Activated CD4-positive, alpha-beta memory T cell treated with anti-CD3 and anti-CD28 coated beads, Interleukin-2, amount 10 ng/mL, durations not matched to agents 7 days and 5 days (primary cell): ENCODE measurements around the gene GFM1. TPM values are rescaled to one million over a fixed set of nuclear protein-coding genes. Genes with fewer than 3 reads are reported as not detected.
"Not testable (repeated sequence)": the region's sequence is repeated elsewhere in the genome, so short reads cannot be mapped to it uniquely, and the experiment has no call there.

Experiments used
- CTCF ChIA-PET: fragments of 350-600 bp; sonication (Branson Sonifier 250); formaldehyde crosslinking; loops from one replicate; lab custom pipeline; 2021; ENCODE audit warnings: antibody characterized with exemption, inconsistent platforms; lab: Charles Lee
- POLR2A ChIA-PET: fragments of 350-600 bp; sonication (Branson Sonifier 250); formaldehyde crosslinking; loops from one replicate; lab custom pipeline; 2021; ENCODE audit warnings: antibody characterized with exemption; lab: Charles Lee
- DNase-seq: peaks from one replicate; pipeline ENCODE4 v3.0.0-alpha.2; 2020
- H3K27ac Mint-ChIP-seq: one replicate; pipeline ENCODE4 v1.8.0; 2021; ENCODE audit warnings: mild to moderate bottlenecking, mixed read lengths
- H3K27me3 Mint-ChIP-seq: one replicate; pipeline ENCODE4 v1.8.0; 2021; ENCODE audit warnings: mixed read lengths
- H3K36me3 Mint-ChIP-seq: one replicate; pipeline ENCODE4 v1.8.0; 2021; ENCODE audit warnings: low read depth, mixed read lengths
- H3K4me1 Mint-ChIP-seq: one replicate; pipeline ENCODE4 v1.8.0; 2021; ENCODE audit warnings: mixed read lengths
- H3K4me3 Mint-ChIP-seq: one replicate; pipeline ENCODE4 v1.8.0; 2021; ENCODE audit warnings: mild to moderate bottlenecking, mixed read lengths
- H3K9me3 Mint-ChIP-seq: one replicate; pipeline ENCODE4 v1.8.0; 2021; ENCODE audit warnings: mixed read lengths
- total RNA-seq, 2 experiments: library from RNA; stranded (reverse); gene quantifications; one replicate each; pipeline ENCODE4 v1.2.3, GENCODE V29; 2021

Gene GFM1
- total RNA-seq, 2 experiments from 2014 or later: 32.4 TPM

DNA sequence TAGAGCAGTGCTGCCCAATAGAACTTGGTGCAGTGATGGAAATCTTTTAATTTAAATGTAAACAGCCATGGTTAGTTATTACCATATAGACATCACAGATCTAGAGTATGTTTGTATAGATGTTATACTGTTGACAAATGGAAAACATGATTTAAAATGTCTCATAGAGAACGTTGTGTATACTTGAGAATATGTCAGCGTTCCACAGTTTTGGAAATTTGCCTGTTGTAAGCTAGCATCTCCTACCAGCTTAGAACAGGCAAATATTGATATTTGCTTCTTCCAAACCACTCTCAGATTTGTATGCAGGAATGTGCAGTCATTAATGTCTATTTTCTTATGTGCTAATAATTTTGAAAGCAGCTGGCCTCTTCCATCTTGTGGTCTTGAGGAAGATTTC, 36.5 kb downstream of the GFM1 start:
- no peak overlapping the region for H3K4me3 Mint-ChIP-seq
- peaks cover 8% of the 10 kb centered on the region for H3K36me3 Mint-ChIP-seq
- no peaks in the 10 kb centered on the region for H3K9me3 Mint-ChIP-seq
- no peaks in the 10 kb centered on the region for H3K27me3 Mint-ChIP-seq
- H3K4me1 Mint-ChIP-seq: peaks cover 5% of the 10 kb centered on the region
- POLR2A ChIA-PET: no interaction called here
- no peak overlapping the region for H3K27ac Mint-ChIP-seq
- CTCF ChIA-PET: no interaction called here
- DNase-seq: no peak

DNA sequence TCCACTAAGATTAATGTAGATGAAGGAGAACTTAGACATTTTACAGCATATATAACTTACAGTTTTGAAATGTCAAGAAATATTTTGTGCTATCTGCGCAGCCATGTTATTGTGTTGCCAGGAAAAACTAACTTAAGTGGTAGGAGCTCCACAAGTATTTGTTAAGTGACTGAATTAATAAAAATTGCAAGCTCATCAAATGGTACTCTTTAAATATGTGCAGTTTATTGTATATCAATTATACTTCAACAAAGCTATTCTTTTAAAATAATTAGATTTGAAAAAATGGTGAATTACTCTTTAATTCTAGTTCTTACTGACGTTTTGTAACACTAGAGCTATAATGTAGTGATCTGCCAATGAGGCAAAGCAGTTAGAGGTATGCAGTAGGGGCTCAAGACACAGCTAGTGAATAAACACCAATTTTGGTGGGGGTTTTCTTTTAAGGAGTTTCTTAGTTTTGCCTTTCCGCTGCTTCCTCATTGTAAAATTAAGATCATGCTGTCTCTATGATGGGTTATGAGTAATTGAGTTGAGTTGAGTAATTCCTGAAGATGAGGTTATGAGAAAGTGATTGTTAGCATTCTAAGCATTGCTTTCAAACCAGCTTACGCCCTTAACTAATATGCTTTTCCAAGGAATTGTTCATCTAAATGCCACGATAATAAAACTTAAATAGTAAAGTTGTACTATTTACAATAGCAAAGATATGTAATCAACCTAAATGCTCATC, 39.1 kb downstream of the GFM1 start:
- POLR2A ChIA-PET: interaction anchor here (1.4 kb wide), 1 partner anchor 11 kb away, joined by 4 read pairs; the partner anchor contains the start of gene LXN

DNA sequence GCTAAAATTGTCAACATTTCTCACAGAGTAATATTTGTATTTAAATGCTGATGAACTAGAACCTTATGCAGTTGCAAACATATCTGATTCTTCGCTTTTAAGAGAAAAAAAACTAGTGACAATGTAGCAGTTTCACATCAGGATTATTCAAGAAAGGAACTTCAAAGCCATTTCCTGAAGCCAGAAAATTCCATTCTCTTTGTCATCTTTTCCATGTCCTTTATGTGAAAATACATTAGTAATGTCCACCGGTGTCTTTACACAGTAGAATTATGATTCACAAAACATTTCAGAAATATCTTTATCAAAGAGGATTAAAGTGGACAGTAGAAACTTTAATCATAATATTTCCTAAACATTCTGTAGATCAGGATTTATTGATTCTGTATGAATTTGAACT, 40.8 kb downstream of the GFM1 start:
- Mint-ChIP-seq H3K9me3 (no peaks in the 10 kb centered on the region), H3K4me3 (no peak overlapping the region), H3K27me3 (no peaks in the 10 kb centered on the region), H3K36me3 (peaks cover 10% of the 10 kb centered on the region), H3K27ac (no peak overlapping the region), H3K4me1 (peaks cover 2% of the 10 kb centered on the region)
- CTCF ChIA-PET: interaction anchor here (1.1 kb wide), 1 partner anchor 41 kb away, joined by 6 read pairs; the partner anchor contains the start of gene GFM1
- no peak for DNase-seq
- POLR2A ChIA-PET: no interaction called here

More for the DNA sequence above, 39.1 kb downstream of the GFM1 start:
- H3K27me3 Mint-ChIP-seq: no peaks in the 10 kb centered on the region
- no peaks in the 10 kb centered on the region for H3K9me3 Mint-ChIP-seq
- no peak overlapping the region for H3K27ac Mint-ChIP-seq
- H3K4me3 Mint-ChIP-seq: no peak overlapping the region
- CTCF ChIA-PET: interaction anchor here (0.6 to 1.1 kb wide), 2 partner anchors 24 to 95 kb away, joined by 4 to 6 read pairs; no protein-coding TSS in a partner anchor
- H3K36me3 Mint-ChIP-seq: peaks cover 8% of the 10 kb centered on the region
- peaks cover 5% of the 10 kb centered on the region for H3K4me1 Mint-ChIP-seq
- DNase-seq: no peak

DNA sequence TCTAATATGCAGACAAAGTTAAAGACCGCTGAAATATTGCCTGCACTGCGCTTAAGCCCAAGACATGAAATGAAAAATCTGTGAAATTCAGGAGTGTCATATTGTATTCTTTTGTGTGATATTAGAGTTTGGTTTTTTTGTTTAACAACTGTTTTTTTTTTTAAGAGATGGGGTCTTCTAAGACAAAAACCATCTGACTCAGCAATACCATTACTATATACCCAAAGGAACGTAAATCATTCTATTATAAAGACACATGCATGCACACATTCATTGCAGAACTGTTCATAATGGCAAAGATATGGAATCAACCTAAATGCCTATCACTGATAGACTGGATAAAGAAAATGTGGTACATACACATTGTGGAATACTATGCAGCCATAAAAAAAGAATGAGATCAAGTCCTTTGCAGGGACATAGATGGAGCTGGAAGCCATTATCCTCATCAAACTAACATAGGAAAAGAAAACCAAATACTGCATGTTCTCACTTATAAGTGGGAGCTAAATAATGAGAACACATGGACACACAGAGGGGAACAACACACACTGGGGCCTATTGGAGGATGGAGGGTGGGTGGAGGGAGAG, 49.6 kb downstream of the GFM1 start:
- H3K9me3 Mint-ChIP-seq, H3K4me1 Mint-ChIP-seq, H3K27ac Mint-ChIP-seq, H3K4me3 Mint-ChIP-seq, H3K27me3 Mint-ChIP-seq, POLR2A ChIA-PET, DNase-seq: not testable (repeated sequence)
- CTCF ChIA-PET: interaction anchor here (1.2 to 1.5 kb wide), 2 partner anchors 10 to 34 kb away, joined by 3 read pairs; no protein-coding TSS in a partner anchor
- peaks cover 33% of the 10 kb centered on the region for H3K36me3 Mint-ChIP-seq

DNA sequence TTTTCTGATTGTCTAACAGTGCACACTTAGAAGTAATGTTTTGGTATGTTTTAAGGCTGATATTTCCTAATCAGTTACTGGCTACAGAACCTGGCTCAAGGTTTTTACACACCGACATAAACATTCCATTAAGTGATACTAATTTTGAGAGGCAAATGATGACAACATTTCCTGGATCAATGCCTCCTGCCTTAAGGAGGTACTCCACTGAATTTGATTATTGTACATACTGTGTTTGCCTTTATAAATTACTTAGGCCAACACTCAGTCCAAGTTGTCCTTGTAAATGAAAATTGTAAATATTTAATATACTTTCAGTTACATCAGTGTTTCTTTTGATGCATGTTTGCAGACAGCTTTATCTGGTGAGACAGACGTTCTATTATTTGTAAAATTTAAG, 52.3 kb downstream of the GFM1 start:
- DNase-seq: no peak
- Mint-ChIP-seq H3K9me3 (no peaks in the 10 kb centered on the region), H3K36me3 (peaks cover 24% of the 10 kb centered on the region), H3K4me3 (no peak overlapping the region), H3K27me3 (no peaks in the 10 kb centered on the region), H3K27ac (no peak overlapping the region), H3K4me1 (no peaks in the 10 kb centered on the region)
- POLR2A ChIA-PET: no interaction called here
- CTCF ChIA-PET: interaction anchor here (1.2 kb wide), 1 partner anchor 32 kb away, joined by 5 read pairs; no protein-coding TSS in a partner anchor

DNA sequence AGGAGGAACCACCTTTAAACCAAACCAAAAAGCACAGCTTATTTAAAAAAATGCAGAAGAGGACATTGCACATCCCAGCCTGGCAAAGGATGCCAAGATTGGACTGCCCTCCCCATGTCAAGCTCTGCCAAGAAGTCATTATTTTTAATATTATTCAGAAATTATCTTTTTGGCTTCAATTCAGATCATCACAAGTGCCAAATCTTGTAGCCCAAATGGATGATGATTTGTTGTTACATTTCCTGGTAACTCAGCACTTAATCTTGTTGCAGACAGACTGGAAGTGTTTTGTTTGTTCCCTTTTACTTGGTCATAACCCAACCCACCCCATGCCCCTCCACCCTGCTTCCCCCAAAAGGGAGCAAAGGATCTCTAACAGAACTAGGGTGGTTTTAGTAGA, 56.2 kb downstream of the GFM1 start:
- Mint-ChIP-seq H3K4me1 (no peaks in the 10 kb centered on the region), H3K27me3 (no peaks in the 10 kb centered on the region), H3K4me3 (no peak overlapping the region), H3K27ac (no peak overlapping the region), H3K36me3 (peaks cover 10% of the 10 kb centered on the region), H3K9me3 (no peaks in the 10 kb centered on the region)
- DNase-seq: no peak
- ChIA-PET POLR2A (no interaction called here), CTCF (interaction anchor here (1.4 kb wide), 1 partner anchor 41 kb away, joined by 3 read pairs; no protein-coding TSS in a partner anchor)

DNA sequence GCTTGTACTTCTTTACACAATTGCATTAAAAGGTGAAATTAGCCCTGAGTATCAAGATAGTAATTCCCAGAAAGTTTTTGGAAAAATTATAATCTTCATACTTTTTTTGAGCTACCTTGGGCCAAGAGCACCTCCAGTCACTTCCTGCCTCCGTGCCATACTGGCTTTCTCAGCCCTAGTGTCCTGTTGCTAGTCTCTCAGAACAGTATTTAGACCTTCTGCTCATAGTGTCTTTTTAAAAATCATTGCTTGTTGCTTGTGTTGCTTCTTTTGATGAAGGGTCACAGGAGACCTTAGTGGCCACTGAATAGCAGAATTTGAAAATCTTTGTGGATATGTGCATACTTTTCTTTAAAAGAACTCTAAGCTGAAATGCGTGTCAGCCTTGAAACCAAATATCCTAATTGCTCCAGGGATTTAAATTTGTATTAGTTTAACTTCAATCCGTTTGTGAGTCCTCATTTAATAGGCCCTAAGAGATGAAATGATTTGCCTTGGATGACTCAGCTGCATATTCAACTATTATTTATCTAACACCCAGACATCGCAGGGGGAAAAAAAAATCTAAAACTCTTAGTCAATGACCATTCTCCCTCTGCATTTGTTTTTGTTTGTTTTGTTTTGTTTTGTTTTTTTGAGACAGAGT, 57.2 kb downstream of the GFM1 start:
- no peak overlapping the region for H3K27ac Mint-ChIP-seq
- no peak overlapping the region for H3K4me3 Mint-ChIP-seq
- DNase-seq: no peak
- H3K27me3 Mint-ChIP-seq: no peaks in the 10 kb centered on the region
- peaks cover 15% of the 10 kb centered on the region for H3K36me3 Mint-ChIP-seq
- CTCF ChIA-PET: interaction anchor here (1.0 to 1.4 kb wide), 2 partner anchors 42 to 57 kb away, joined by 3 to 4 read pairs; partner anchors contain the start of gene GFM1
- POLR2A ChIA-PET: no interaction called here
- no peaks in the 10 kb centered on the region for H3K9me3 Mint-ChIP-seq
- H3K4me1 Mint-ChIP-seq: no peaks in the 10 kb centered on the region

DNA sequence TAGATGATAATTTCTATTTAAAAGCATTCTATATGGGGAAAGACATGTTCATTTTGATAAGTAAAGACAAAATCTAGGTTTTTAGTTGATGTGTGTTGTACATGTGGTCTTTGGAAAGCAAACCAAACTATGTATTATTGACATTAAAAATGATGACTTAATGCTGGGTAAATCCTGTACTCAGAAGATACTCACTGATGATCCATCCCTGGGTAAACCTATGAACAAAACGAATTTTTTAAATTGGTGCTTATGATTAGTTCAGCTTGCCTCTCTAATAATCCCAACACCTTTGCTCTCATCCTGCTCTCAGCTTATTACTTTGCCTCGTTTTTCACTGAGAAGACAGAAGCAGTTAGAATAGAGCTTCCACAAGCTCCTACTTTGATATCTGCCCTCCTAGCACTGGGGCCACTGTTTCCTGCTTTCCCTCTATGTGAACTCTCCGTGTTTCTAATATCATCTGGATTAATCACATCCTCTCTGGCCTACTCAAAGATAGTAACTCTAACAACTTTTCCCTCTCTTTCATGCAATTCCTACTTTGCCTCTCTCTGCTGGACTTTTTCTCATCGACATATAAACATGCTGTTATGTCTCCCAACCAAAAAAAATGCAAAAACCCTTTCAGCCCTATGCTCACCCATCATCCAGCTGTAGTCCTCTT, 58.6 kb downstream of the GFM1 start:
- ChIA-PET POLR2A (no interaction called here), CTCF (interaction anchor here (1.6 to 2.2 kb wide), 2 partner anchors 9 to 24 kb away, joined by 3 to 8 read pairs; no protein-coding TSS in a partner anchor)
- Mint-ChIP-seq H3K9me3 (no peaks in the 10 kb centered on the region), H3K27me3 (no peaks in the 10 kb centered on the region), H3K36me3 (peaks cover 19% of the 10 kb centered on the region), H3K27ac (no peak overlapping the region), H3K4me1 (no peaks in the 10 kb centered on the region), H3K4me3 (no peak overlapping the region)
- no peak for DNase-seq

DNA sequence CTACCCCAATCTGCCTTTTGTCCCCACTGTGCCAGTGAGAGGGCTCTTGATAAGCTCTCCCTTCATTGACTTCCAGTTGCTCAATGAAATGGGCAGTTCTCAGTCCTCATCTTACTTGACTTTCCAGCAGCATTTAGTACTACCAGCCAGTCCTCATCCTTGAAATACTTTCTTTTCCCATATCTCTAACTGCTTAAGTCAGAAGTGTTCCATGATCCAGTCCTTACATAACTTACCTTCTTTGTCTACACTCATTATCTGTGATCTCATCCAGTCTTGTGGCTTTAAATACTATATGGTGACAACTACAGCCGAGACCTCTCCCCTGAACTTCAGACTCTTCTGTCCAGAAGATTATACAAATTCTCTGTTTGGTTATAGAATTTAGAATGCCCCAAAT, 59.2 kb downstream of the GFM1 start:
- no peak for DNase-seq
- ChIA-PET CTCF (interaction anchor here (1.6 to 2.2 kb wide), 2 partner anchors 9 to 24 kb away, joined by 3 to 8 read pairs; no protein-coding TSS in a partner anchor), POLR2A (no interaction called here)
- no peak overlapping the region for H3K4me3 Mint-ChIP-seq
- H3K36me3 Mint-ChIP-seq: peaks cover 24% of the 10 kb centered on the region
- no peaks in the 10 kb centered on the region for H3K27me3 Mint-ChIP-seq
- no peaks in the 10 kb centered on the region for H3K9me3 Mint-ChIP-seq
- no peak overlapping the region for H3K27ac Mint-ChIP-seq
- no peaks in the 10 kb centered on the region for H3K4me1 Mint-ChIP-seq

DNA sequence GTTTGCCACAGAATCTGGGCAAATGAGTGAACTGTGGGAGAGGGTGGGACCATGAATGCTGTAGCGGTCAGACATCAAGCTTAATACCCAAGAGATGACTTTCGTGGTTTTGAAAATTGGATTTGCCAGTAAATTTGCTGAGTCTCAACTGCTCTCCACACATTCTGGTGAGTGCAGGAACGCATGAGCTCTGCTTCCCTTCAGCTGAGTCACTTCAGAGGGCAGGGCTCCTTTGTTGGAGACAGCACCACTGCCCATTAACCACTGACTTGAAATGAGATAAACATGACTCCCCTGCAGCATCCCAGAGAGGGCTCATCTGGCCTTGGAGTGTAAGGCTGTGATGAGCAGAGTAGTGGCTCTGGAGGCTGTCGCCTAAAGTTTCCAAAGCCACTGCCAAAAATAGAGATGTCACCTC, 65.3 kb downstream of the GFM1 start:
- ChIA-PET CTCF (no interaction called here), POLR2A (no interaction called here)
- H3K4me1 Mint-ChIP-seq: peaks cover 15% of the 10 kb centered on the region
- H3K4me3 Mint-ChIP-seq: no peak overlapping the region
- H3K27ac Mint-ChIP-seq: no peak overlapping the region
- no peaks in the 10 kb centered on the region for H3K9me3 Mint-ChIP-seq
- peaks cover 28% of the 10 kb centered on the region for H3K36me3 Mint-ChIP-seq
- no peaks in the 10 kb centered on the region for H3K27me3 Mint-ChIP-seq
- no peak for DNase-seq

DNA sequence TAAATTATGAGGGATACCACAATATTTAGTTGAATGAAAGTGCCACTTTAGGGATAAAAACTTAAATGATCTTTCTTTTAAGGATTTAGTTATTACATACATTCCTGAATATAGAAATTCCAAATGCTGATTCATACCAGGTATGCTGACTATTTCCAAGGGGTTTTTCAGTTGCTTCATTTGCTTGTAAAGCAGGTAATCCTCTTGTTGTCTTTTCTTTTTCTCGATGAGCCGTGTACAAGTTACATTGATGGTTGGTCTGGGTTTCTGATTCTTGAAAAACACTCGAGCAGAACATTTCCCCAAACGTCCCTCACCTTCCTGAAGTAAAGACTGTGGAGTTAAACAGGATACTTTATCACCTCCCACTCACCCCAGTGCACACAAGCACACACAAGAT, 66.3 kb downstream of the GFM1 start:
- H3K4me1 Mint-ChIP-seq: peaks cover 15% of the 10 kb centered on the region
- H3K27me3 Mint-ChIP-seq: no peaks in the 10 kb centered on the region
- no peak overlapping the region for H3K4me3 Mint-ChIP-seq
- no peaks in the 10 kb centered on the region for H3K9me3 Mint-ChIP-seq
- ChIA-PET CTCF (no interaction called here), POLR2A (no interaction called here)
- no peak overlapping the region for H3K27ac Mint-ChIP-seq
- DNase-seq: no peak
- peaks cover 28% of the 10 kb centered on the region for H3K36me3 Mint-ChIP-seq

DNA sequence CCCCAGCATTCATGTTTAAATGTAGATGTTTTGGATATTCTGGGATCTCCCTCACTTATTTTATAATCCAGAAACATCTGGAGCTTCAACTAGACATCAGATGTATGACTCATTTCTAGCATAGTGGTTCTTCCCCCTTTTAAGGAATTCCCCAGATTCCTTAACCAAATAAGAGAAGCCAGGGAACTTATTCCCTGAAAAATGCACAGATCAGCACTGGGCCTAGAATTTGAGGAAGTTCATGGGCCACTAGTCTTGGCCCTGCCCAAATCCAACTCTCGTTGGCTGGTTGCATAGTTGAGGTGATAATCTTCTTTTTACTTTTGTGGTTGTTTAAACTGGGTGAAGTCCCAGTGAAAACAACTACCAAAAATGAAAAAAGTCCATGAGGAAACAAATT, 67.6 kb downstream of the GFM1 start:
- Mint-ChIP-seq H3K27ac (no peak overlapping the region), H3K4me3 (no peak overlapping the region), H3K36me3 (peaks cover 21% of the 10 kb centered on the region), H3K4me1 (peaks cover 15% of the 10 kb centered on the region), H3K27me3 (no peaks in the 10 kb centered on the region), H3K9me3 (no peaks in the 10 kb centered on the region)
- POLR2A ChIA-PET: no interaction called here
- CTCF ChIA-PET: interaction anchor here (1.5 kb wide), 1 partner anchor 16 kb away, joined by 4 read pairs; no protein-coding TSS in a partner anchor
- DNase-seq: no peak
